GM12891 (cell line): ENCODE results near the gene BACH2.

ENCODE experiments used
- POLR2AphosphoS5 ChIP-seq: IDR thresholded peaks from 2 replicates; pipeline ENCODE4 v1.6.1; 2011; ENCODE audit warnings: low read depth, low read length, control low read depth
- TAF1 ChIP-seq: IDR thresholded peaks from 2 replicates; pipeline ENCODE4 v1.6.1; 2011; ENCODE audit warnings: low read depth, low read length, control low read depth

DNA sequence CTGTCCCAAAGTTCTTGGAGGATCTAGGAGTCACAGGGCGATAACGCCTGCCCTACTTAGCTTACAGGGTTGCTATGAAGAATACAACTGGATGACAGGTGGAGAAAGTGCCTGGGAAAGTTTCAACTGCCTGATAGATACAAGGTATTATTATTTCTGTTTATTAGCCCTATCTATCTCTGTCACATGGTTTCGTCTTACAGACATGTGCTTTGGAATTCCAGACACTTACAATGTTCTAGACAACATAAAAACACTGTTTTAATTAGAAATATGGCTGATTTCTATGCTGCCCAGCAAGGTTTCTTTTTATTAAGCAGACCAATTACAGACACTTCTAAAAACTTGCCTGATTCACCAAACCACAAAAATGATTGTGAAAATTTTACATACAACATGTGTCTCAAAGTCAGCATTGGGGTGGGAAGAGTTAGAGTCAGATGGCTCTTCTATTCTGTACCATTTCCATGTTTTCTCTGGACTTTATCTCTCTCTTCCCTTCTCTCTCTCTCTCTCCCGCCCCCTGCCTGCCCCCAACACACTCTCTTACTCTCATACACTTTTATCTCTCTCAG, 352.4 kb downstream of the BACH2 start:
- TF ChIP-seq POLR2AphosphoS5 (no peak), TAF1 (no peak)
